K562 (cell line): Measurements from ENCODE around the gene FES. TPM values are rescaled to one million over a fixed set of nuclear protein-coding genes. Genes with fewer than 3 reads are reported as not detected.

Experiments
- ARNT ChIP-seq, 2 experiments: fragments of 450-650 bp; IDR thresholded peaks; 2 replicates each; pipeline ENCODE4 v1.6.1; 2016; ENCODE audit warnings: mild to moderate bottlenecking in 1 of 2
- BCL6 ChIP-seq: fragments of 250-450 bp; sonication (Bioruptor Pico); IDR thresholded peaks from 2 replicates; pipeline ENCODE4 v1.4.0; 2020
- ETV1 ChIP-seq: fragments of 450-650 bp; conservative IDR thresholded peaks from 2 replicates; pipeline ENCODE4 v1.6.1; 2016; ENCODE audit warnings: missing genetic modification characterization, control low read depth, low read depth, missing compliant biosample characterization
- FOXK1 ChIP-seq: sonication (generic); formaldehyde crosslinking; IDR thresholded peaks from 2 replicates; pipeline ENCODE4 v1.8.0; 2022; ENCODE audit warnings: missing genetic modification reagents, mild to moderate bottlenecking, borderline replicate concordance
- MAFK ChIP-seq: IDR thresholded peaks from 2 replicates; pipeline ENCODE4 v1.6.1; 2011; ENCODE audit warnings: low read length, improper control_type of control experiment
- NR4A1 ChIP-seq, 2 experiments: fragments of 250-450 bp in 1 of 2; fragments of 450-650 bp in 1 of 2; sonication (Bioruptor Pico) in 1 of 2; IDR thresholded peaks; 2 replicates each; pipeline versions ENCODE4 v1.4.0 to v1.6.1; 2016 to 2020; ENCODE audit warnings: mild to moderate bottlenecking in 2 of 2, missing compliant biosample characterization in 1 of 2, missing genetic modification characterization in 1 of 2, moderate library complexity in 1 of 2
- PBX2 ChIP-seq, 2 experiments: IDR thresholded peaks in 1 of 2; conservative IDR thresholded peaks in 1 of 2; 2 replicates each; pipeline ENCODE4 v1.6.1; 2016; ENCODE audit warnings: low read depth in 2 of 2, mild to moderate bottlenecking in 1 of 2, missing compliant biosample characterization in 1 of 2, missing genetic modification characterization in 1 of 2, moderate library complexity in 1 of 2
- SP1 ChIP-seq: sonication (generic); formaldehyde crosslinking; IDR thresholded peaks from 2 replicates; pipeline ENCODE4 v1.8.1; 2022; ENCODE audit warnings: mild to moderate bottlenecking, missing genetic modification reagents
- TRIM24 ChIP-seq, 2 experiments: fragments of 450-650 bp; IDR thresholded peaks; 2 replicates each; pipeline ENCODE4 v1.6.1; 2016
- U2AF1 ChIP-seq: fragments of 200-400 bp; formaldehyde crosslinking; optimal IDR thresholded peaks from 2 replicates; pipeline ENCODE3; 2017; ENCODE audit warnings: mild to moderate bottlenecking, low read depth, low read length, moderate library complexity
- ZNF174 ChIP-seq: fragments of 250-450 bp; sonication (Bioruptor Pico); IDR thresholded peaks from 2 replicates; pipeline ENCODE4 v1.4.0; 2020; ENCODE audit warnings: mild to moderate bottlenecking
- ZNF184 ChIP-seq: sonication (generic); formaldehyde crosslinking; IDR thresholded peaks from 2 replicates; pipeline ENCODE4 v1.5.0; 2020; ENCODE audit warnings: missing genetic modification reagents
- ZNF518B ChIP-seq: fragments of 250-450 bp; sonication (Bioruptor Pico); IDR thresholded peaks from 2 replicates; pipeline ENCODE4 v1.5.0; 2021; ENCODE audit warnings: mild to moderate bottlenecking, moderate library complexity
- ZNF592 ChIP-seq: fragments of 450-650 bp; IDR thresholded peaks from 2 replicates; pipeline ENCODE4 v1.6.1; 2017; ENCODE audit warnings: antibody characterized with exemption, mild to moderate bottlenecking
- polyA plus RNA-seq, 8 experiments: library from polyadenylated mRNA; depleted of rRNA in 4 of 8; stranded (reverse) in 5 of 8; unstranded in 3 of 8; fragments of >200 nt; fragmentation: Nextera tagmentation in 2 of 8; fragmentation: Illumina TruSeq in 1 of 8; extraction: Ambion mirVana in 2 of 8; extraction: Trizol in 1 of 8; gene quantifications; 2 replicates each; pipeline versions ENCODE4 v1.2.1 to v1.2.3, GENCODE V29; 2011 to 2014; ENCODE audit warnings: inconsistent platforms in 1 of 8, missing spikeins in 1 of 8
- total RNA-seq, 7 experiments: library from RNA; depleted of rRNA in 6 of 7; stranded (reverse); fragments of >200 nt in 6 of 7; fragmentation: Illumina TruSeq in 2 of 7; extraction: Trizol in 2 of 7; gene quantifications; 2 replicates each; pipeline versions ENCODE4 v1.2.1 to v1.2.3, GENCODE V29; 2011 to 2021; ENCODE audit warnings: low replicate concordance in 1 of 7

FES gene
- total and polyA plus RNA-seq, 9 of the 15 experiments (the other 6 are each of a cell fraction or from before 2014, with no cell fraction given): 0.38 to 2.6 (median 0.82) TPM

GRCh38 chr15:90931828-90932659 lies 47.7 kb downstream of the FES start, which contains the start of gene HDDC3 (continued):
- TF ChIP-seq ZNF592 (peak; percentile 34), FOXK1 (CRISPR knock-in tag) (no peak), ETV1 (peak; percentile 35), ARNT (IDR thresholded peaks at IDR 0.05) (no peak), ZNF174 (CRISPR knock-in tag) (no peak), TRIM24 (IDR thresholded peaks at IDR 0.05) (no peak), U2AF1 (peak; percentile 83), NR4A1 (CRISPR knock-in tag; IDR thresholded peaks at IDR 0.05) (no peak), NR4A1 (tag; IDR thresholded peaks at IDR 0.05) (no peak), MAFK (0 out of 2 replicates have a peak, but pooled peaks have one; percentile 12), BCL6 (CRISPR knock-in tag) (no peak), ZNF518B (CRISPR knock-in tag) (no peak), SP1 (CRISPR knock-in tag) (no peak; the same call in 1 of the 2 replicates), ZNF184 (CRISPR knock-in tag) (no peak), PBX2 (CRISPR knock-in tag; IDR thresholded peaks at IDR 0.05; ENCODE audit: low read depth) (no peak), PBX2 (tag; conservative IDR thresholded peaks at IDR 0.05; ENCODE audit: low read depth) (no peak)
